SJCRH30 (cell line): ENCODE measurements around the gene NCK2. TPM values are rescaled to one million over a fixed set of nuclear protein-coding genes. Genes with fewer than 3 reads are reported as not detected.

Experiments
- DNase-seq, 2 experiments: peaks; one replicate each; pipeline ENCODE4 v3.0.0-alpha.2; 2015 to 2020
- H3K27ac ChIP-seq: fragments of 250-450 bp; sonication (Bioruptor Pico); 2 replicates; pipeline ENCODE4 v1.5.1; 2020; ENCODE audit warnings: mild to moderate bottlenecking, moderate library complexity
- H3K27me3 ChIP-seq: fragments of 250-450 bp; sonication (Bioruptor Pico); 2 replicates; pipeline ENCODE4 v1.5.1; 2020; ENCODE audit warnings: mild to moderate bottlenecking, moderate library complexity
- H3K36me3 ChIP-seq: fragments of 250-450 bp; sonication (Bioruptor Pico); 2 replicates; pipeline ENCODE4 v1.5.1; 2020; ENCODE audit warnings: mild to moderate bottlenecking, moderate library complexity
- H3K4me1 ChIP-seq: fragments of 250-450 bp; sonication (Bioruptor Pico); 2 replicates; pipeline ENCODE4 v1.5.1; 2020; ENCODE audit warnings: mild to moderate bottlenecking, moderate library complexity
- H3K4me3 ChIP-seq: fragments of 250-450 bp; sonication (Bioruptor Pico); 2 replicates; pipeline ENCODE4 v1.5.1; 2020; ENCODE audit warnings: mild to moderate bottlenecking, moderate library complexity
- H3K9me3 ChIP-seq: fragments of 250-450 bp; sonication (Bioruptor Pico); replicated peaks from 2 replicates; pipeline ENCODE4 v1.5.1; 2020; ENCODE audit warnings: mild to moderate bottlenecking, moderate library complexity
- total RNA-seq: library from RNA; depleted of rRNA; stranded (reverse); fragments of >200 nt; shearing (Covaris generic); gene quantifications from 2 replicates; pipeline ENCODE4 v1.2.3, GENCODE V29; 2014

NCK2 gene
- total RNA-seq, 1 experiment from 2014 or later, result 51.9 TPM

DNA sequence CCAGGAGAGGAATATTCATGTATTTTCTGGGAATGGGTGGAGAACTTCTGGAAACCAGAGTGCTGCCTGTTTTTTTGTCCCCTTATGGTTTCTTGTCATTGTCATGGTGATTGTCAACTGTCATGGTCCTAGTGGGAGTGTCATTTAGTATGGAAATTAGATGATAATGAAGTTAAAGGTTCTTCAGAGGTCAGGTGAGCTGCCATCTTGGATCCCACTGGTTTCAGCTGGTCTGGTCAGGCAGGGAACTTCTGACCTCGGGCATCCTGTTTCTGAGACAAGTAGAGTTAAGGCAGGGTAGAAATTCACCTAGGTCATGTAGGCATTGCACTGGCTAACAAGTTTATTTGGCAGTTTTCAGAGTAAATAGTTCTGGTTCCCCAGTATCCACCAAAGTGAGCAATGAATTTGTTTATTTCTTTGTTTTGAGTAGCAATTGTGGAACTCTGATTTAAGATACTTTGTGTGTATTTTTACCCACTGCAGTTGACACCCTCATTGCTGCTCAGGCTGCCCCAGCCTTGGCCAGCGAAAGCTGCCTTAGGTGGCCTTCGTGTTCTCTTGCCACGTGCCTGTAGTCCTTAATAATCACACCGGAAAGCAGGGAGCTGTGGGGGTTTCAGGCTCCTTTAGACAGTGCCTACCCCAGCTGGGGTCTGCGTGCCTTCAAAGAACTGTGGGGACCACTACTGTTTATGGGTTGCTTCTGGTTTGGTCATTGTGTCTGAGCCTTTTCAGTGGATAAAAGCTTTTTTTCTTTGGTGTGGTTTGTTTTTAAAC lies 48.7 kb downstream of the NCK2 start:
- H3K36me3 ChIP-seq, result 0 out of 2 replicates have a peak, but pooled peaks cover 2% of the 10 kb centered on the region
- no peaks in the 10 kb centered on the region for H3K27me3 ChIP-seq
- DNase-seq, result no peak
- H3K4me1 ChIP-seq, result no peaks in the 10 kb centered on the region; the same call in 1 of the 2 replicates
- H3K9me3 ChIP-seq, result no peaks in the 10 kb centered on the region
- no peak overlapping the region for H3K4me3 ChIP-seq
- H3K27ac ChIP-seq, result no peak overlapping the region

DNA sequence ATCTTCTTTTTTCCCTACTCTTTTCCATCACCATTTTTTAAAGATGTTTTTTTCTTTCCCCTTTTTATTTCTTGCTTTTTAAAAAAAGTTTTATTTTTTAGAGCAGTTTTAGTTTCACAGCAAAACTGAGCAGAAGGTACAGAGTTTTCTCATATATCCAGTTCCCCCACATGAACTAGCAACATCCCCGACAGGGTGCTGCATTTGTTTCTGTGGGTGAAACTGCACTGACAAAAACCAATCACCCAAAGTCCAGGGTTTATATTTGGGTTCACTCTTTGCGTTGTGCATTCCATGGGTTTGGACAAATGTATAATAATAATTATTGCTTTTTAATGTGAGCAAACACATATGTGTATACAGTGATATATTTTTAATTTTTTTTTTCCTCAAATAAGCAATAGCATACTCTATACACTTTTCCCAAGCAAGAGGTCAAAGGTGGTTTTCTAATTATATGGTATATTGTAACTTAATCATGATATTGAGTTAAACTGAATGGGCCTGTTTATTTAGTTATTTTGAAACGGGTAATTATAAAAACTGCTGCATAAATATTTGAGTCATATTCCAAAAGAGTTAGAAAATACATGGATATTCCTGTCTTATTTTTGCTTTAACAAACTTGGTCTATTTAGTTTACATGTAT lies 50.3 kb downstream of the NCK2 start:
- Histone ChIP-seq H3K27me3 (no peaks in the 10 kb centered on the region), H3K4me3 (no peak overlapping the region), H3K27ac (no peak overlapping the region), H3K36me3 (0 out of 2 replicates have a peak, but pooled peaks cover 2% of the 10 kb centered on the region), H3K4me1 (no peaks in the 10 kb centered on the region; the same call in 1 of the 2 replicates), H3K9me3 (no peaks in the 10 kb centered on the region)
- no peak for DNase-seq

DNA sequence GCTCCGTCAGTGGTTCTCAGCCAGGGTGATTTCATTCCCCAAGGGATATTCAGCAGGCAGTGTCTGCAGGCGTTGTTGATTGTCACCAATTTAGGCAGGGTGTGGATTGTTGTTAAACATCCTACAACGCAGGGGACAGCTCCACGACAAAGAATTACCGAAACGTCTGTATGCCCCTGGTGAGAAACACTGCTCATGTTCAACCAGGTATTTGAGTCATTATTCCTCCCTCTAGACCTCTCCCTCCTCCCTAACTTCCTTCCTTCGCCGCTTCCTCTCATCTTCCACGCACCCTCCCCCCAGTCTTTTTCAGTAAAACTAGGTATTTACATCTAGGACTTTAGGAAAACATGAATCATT lies 50.8 kb downstream of the NCK2 start:
- Histone ChIP-seq H3K27ac (no peak overlapping the region), H3K4me3 (no peak overlapping the region), H3K9me3 (no peaks in the 10 kb centered on the region), H3K4me1 (no peaks in the 10 kb centered on the region; the same call in 1 of the 2 replicates), H3K36me3 (0 out of 2 replicates have a peak, but pooled peaks cover 2% of the 10 kb centered on the region), H3K27me3 (no peaks in the 10 kb centered on the region)
- DNase-seq, result no peak

DNA sequence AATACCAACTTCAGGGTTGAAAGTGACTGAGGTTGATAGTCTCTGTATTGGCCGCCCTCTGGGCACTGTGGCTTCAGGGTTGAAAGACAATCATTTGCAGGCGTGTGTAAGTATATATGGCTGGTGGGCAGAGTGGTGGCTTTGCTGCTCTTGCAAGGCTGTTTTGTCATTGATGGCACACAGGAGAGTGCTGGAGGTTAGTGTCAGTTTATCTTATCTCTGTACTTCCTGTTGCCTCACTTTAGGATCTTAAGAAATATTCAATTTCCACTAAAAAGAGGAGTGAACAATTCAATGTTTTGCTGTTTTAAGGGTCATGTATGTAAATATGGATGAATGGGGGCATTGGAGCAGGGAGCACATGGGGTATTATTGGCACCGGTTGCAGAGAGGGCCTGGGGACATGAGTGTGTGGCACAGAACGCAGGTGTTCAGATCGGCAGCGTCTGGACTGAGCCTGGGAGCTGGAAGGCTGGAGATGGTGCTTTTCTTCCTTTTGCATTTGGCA lies 51.5 kb downstream of the NCK2 start:
- Histone ChIP-seq H3K36me3 (no peaks in the 10 kb centered on the region), H3K9me3 (no peaks in the 10 kb centered on the region), H3K27ac (no peak overlapping the region), H3K27me3 (no peaks in the 10 kb centered on the region), H3K4me3 (no peak overlapping the region), H3K4me1 (no peaks in the 10 kb centered on the region; the same call in 1 of the 2 replicates)
- no peak for DNase-seq

DNA sequence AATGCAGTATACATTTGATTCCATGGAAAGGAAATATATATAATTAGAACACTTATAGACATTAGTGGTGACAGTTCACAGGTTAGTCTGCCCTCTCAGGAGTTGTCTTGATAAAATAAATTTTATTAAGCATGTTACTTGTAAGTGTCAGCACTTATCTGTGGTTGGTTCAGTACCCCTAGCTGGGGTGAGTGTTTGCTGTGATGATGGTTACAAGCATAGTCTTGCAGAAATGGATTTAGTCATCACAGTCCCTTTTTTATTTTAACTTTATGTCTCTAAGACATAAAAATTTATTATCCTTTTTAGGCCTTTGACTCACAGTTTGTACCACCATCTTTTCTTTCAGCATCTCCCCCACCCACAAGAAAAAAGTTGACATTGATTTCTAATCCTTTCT lies 52.1 kb downstream of the NCK2 start:
- Histone ChIP-seq H3K27ac (no peak overlapping the region), H3K9me3 (no peaks in the 10 kb centered on the region), H3K4me1 (no peaks in the 10 kb centered on the region; the same call in 1 of the 2 replicates), H3K4me3 (no peak overlapping the region), H3K36me3 (no peaks in the 10 kb centered on the region), H3K27me3 (no peaks in the 10 kb centered on the region)
- no peak for DNase-seq

DNA sequence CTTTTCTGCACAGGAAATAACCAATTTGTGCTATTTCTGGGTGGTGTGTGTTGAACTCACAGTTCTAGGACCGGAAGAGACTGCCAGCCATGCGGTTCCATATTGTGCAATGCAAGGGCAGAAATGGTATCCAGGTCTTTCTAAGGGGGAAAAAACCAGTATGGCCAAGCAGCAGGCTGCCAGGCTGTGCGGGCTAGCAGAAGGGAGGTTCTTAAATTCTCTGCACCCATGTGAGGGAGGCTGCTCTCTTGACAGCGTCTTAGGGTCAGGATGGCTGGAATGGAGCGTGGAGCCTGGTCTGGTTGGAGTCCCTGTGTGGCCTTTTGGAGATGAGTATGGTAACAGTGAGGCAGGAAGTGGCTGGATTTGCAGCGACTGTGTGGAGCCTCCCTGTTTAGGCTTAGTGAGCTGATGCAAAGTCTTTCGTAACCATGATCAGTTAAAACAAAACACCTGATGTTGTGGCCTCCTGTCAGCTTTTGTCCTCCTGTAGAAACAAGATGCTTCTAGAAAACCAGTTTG lies 52.6 kb downstream of the NCK2 start:
- Histone ChIP-seq H3K4me3 (no peak overlapping the region), H3K27ac (no peak overlapping the region), H3K36me3 (no peaks in the 10 kb centered on the region), H3K9me3 (no peaks in the 10 kb centered on the region), H3K27me3 (no peaks in the 10 kb centered on the region), H3K4me1 (no peaks in the 10 kb centered on the region; the same call in 1 of the 2 replicates)
- DNase-seq, result no peak

DNA sequence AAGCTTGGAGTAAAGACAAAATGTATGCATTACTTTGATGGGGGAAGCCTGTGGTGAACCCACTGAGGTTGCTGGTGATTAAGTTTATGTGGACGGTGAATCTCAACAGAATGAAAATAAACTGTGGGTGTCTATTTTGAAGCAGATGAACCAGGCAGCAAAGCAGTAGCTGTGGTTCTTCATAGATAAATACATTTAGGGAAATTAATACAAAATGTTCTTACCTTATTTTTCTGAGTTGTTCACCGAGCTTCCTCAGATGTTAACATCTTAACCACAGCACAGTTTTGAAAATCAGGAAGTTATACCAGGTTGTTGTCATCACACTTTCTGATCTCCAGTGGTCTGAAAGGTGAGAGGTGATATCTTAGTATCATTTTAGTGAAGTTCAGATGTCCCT lies 53.9 kb downstream of the NCK2 start:
- Histone ChIP-seq H3K4me1 (no peaks in the 10 kb centered on the region; the same call in 1 of the 2 replicates), H3K27me3 (no peaks in the 10 kb centered on the region), H3K4me3 (no peak overlapping the region), H3K9me3 (no peaks in the 10 kb centered on the region), H3K36me3 (no peaks in the 10 kb centered on the region), H3K27ac (no peak overlapping the region)
- no peak for DNase-seq

DNA sequence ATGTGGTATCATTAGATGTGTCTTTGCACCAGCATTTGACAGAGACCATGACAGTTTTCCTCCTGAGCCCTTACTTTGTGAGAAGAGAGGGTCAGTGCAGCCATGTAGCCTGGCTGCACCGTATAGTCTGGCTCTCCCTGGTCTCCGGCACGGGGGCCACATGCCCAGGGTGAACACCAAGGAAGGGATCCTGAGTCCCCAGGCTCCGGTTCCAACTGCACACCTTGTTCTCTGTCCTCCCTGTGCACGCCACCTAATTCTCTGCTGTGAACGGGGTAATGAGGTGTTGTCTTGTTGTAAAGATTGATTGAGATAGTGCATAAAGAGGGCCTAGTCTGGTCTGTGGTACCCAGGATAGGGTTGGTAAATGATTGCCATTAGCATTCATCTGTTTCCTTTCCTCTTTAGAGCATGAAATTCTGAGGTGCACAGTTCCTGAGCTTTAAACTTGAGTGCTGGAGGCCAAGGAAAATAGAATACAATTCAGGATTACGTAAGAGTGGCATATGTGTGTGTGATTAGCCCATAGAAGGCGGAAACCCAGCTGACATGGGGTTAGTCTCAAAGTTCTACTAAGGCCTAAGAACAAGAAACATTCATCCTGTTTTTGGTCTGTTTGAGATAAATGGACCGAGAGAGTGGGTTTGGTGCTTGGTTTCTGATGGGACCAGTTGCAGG lies 55.5 kb downstream of the NCK2 start:
- H3K4me3 ChIP-seq, result no peak overlapping the region
- H3K27ac ChIP-seq, result no peak overlapping the region
- no peaks in the 10 kb centered on the region for H3K27me3 ChIP-seq
- no peak for DNase-seq
- H3K9me3 ChIP-seq, result no peaks in the 10 kb centered on the region
- no peaks in the 10 kb centered on the region for H3K36me3 ChIP-seq
- peaks cover 3% of the 10 kb centered on the region; the same call in 1 of the 2 replicates for H3K4me1 ChIP-seq

DNA sequence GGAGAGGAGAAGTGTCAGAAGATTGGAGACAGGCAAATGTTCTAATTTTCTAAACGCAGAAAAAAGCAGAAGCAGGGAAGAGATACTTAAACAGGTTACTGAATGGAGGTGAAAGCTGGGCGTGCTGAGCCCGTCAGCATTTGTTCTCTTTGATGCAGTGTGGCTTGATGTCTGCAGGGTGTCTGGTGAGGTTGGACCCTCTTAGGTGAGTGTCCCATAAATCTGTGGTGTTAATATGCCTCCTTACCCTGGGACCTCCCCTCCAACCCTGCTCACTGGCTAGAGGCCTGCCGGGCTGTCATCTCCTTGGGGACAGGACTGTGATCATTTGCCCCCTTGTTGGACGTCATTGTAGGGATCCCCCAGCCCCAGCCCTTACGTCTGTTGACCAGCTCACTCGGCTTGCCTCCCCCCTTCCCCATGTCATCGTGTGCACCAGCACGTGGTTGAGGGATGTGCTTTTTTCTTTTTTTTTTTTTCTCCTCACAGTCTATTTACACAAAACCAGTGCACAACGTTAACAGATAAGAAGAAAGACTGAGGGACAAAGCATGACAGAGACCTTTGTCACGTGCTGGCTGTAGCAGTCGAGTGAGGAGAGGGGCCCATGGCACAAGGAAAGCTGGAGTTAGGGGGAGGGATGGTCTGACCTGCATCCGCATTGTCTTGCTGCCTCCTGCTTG lies 56.4 kb downstream of the NCK2 start:
- Histone ChIP-seq H3K36me3 (no peaks in the 10 kb centered on the region), H3K27me3 (no peaks in the 10 kb centered on the region), H3K27ac (no peak overlapping the region), H3K9me3 (no peaks in the 10 kb centered on the region), H3K4me3 (no peak overlapping the region), H3K4me1 (peaks cover 3% of the 10 kb centered on the region; the same call in 1 of the 2 replicates)
- no peak for DNase-seq

DNA sequence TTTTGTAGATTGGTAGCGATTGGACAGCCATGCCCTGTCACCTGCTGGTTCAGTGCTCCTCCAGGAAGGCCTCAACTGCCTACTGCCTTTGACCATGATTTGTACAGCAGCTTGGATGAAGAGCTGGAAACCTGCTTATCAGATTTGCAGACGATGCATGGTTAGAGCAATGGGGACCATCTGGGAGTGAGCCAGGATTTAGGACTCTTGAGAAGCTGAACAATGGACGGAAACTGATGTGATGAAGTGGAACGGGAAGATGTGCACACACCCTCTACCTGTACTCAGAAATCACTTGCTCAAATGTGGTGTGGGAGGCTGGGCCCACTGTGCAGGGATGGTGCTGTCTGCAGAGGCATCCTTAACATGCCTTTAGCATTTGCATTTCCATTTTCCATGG lies 57.2 kb downstream of the NCK2 start:
- H3K4me1 ChIP-seq, result peaks cover 3% of the 10 kb centered on the region; the same call in 1 of the 2 replicates
- no peaks in the 10 kb centered on the region for H3K9me3 ChIP-seq
- no peaks in the 10 kb centered on the region for H3K36me3 ChIP-seq
- no peak for DNase-seq
- no peaks in the 10 kb centered on the region for H3K27me3 ChIP-seq
- H3K4me3 ChIP-seq, result no peak overlapping the region
- H3K27ac ChIP-seq, result no peak overlapping the region

DNA sequence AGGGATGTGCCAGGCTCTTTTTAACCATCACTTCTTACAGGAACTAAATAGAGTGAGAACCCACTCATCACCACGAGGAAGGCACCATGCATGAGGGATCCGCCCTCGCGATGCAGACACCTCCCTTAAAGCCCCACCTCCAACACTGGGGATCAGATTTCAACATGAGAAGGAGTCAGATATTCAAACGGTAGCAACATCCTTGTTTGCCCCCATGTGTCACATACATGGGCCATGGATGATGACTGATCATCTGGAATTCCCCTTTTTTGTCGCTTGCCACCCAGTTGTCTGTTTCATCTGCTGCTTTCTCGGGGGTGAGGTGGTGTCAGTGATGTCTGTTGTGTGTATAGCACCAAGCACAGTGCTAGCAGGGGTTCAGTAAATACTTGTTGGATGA lies 57.9 kb downstream of the NCK2 start:
- no peak for DNase-seq
- Histone ChIP-seq H3K27ac (no peak overlapping the region), H3K4me3 (no peak overlapping the region), H3K36me3 (no peaks in the 10 kb centered on the region), H3K9me3 (no peaks in the 10 kb centered on the region), H3K4me1 (peaks cover 3% of the 10 kb centered on the region; the same call in 1 of the 2 replicates), H3K27me3 (no peaks in the 10 kb centered on the region)

DNA sequence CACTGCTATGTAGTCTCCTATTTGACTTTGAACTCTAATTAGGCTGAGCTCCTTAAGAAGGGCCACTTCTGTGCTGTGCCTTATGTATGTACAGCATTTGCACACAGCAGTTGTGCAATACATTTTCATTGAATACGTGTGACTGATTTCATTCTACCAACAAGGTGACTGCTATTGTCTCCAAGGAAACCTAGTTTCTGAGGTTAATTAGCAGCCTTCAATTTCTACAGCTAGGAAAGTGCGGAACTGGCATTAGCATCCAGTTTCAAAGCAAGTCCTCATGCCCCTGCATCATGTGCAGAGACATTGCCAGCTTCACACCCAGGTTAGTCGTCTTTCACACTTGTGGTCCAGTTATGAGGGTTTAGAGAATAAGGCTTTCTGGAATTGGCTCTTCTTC lies 58.6 kb downstream of the NCK2 start:
- no peaks in the 10 kb centered on the region for H3K9me3 ChIP-seq
- H3K4me1 ChIP-seq, result peaks cover 3% of the 10 kb centered on the region; the same call in 1 of the 2 replicates
- no peaks in the 10 kb centered on the region for H3K27me3 ChIP-seq
- DNase-seq, result no peak
- no peak overlapping the region for H3K27ac ChIP-seq
- H3K36me3 ChIP-seq, result no peaks in the 10 kb centered on the region
- no peak overlapping the region for H3K4me3 ChIP-seq

DNA sequence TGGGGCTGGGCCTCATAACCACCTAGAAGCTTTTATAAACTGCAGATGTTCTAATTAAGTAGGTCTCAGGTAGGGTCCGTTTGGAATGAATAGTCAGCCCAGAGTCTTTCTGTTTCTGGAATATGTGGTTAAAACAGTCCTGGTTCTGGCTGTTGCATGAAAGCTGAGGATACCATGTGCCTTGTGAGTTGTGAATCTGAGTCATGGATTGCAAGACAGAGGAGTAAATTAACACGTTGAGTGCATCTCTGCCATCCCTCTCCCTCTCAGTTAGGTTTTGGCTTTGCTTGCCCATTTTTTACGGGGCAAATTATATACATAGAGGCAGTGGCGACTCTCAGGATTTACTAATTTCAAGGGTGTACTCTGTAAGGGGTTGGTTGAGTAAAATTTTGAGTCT lies 59.1 kb downstream of the NCK2 start:
- no peak overlapping the region for H3K27ac ChIP-seq
- H3K36me3 ChIP-seq, result no peaks in the 10 kb centered on the region
- peaks cover 3% of the 10 kb centered on the region; the same call in 1 of the 2 replicates for H3K4me1 ChIP-seq
- no peak overlapping the region for H3K4me3 ChIP-seq
- no peak for DNase-seq
- H3K9me3 ChIP-seq, result no peaks in the 10 kb centered on the region
- no peaks in the 10 kb centered on the region for H3K27me3 ChIP-seq

DNA sequence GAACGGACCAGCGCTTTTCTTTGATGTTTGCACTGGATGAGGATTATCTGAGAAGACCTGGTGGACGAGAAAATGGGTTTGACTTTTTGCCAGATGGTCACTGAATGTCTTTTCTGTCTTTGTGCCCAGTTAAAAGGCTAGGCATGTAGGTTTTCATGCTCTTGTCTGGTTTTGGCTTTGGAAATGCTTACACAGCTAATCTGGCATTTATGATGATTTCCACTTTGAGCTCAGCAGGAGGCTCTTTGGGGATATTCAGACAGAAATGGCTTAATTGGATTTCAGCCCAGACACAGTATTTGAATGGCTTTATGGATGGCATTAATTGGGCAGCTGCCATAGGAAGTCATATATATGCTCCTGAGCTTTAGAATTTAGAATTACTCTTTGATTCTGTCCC lies 59.6 kb downstream of the NCK2 start:
- peak in 1 of 2 experiments; percentile 24 for DNase-seq
- no peaks in the 10 kb centered on the region for H3K9me3 ChIP-seq
- H3K27ac ChIP-seq, result no peak overlapping the region
- peaks cover 3% of the 10 kb centered on the region; the same call in 1 of the 2 replicates for H3K4me1 ChIP-seq
- no peaks in the 10 kb centered on the region for H3K36me3 ChIP-seq
- H3K27me3 ChIP-seq, result no peaks in the 10 kb centered on the region
- H3K4me3 ChIP-seq, result no peak overlapping the region
